Stimulated activated naive B cell treated with anti-CD40 and anti-IgM and Interleukin-4, amounts not matched to agents 10 μg/mL and 1 μg/mL and 100 μg/mL, for 72 hours (primary cell): ENCODE results near the gene RNASEL.

Experiments
- ATAC-seq, 2 donors: fragments of 150-1000 bp; cut with Tn5 transposase; replicated peaks; 2 replicates each; pipeline ENCODE4 v1.10.0; 2021; ENCODE audit warnings: moderate library complexity in 1 of 2
- DNase-seq: peaks from one replicate; pipeline ENCODE4 v3.0.0; 2021
- H3K27ac Mint-ChIP-seq: one replicate; pipeline ENCODE4 v1.8.0; 2022; ENCODE audit warnings: mild to moderate bottlenecking, mixed read lengths
- H3K27me3 Mint-ChIP-seq, 2 donors: one replicate each; pipeline ENCODE4 v1.8.0; 2022; ENCODE audit warnings: mixed read lengths in 2 of 2
- H3K36me3 Mint-ChIP-seq, 2 donors: one replicate each; pipeline ENCODE4 v1.8.0; 2022; ENCODE audit warnings: mixed read lengths in 2 of 2, mild to moderate bottlenecking in 1 of 2
- H3K4me1 Mint-ChIP-seq, 2 donors: one replicate each; pipeline ENCODE4 v1.8.0; 2022; ENCODE audit warnings: mixed read lengths in 2 of 2, mild to moderate bottlenecking in 1 of 2
- H3K4me3 Mint-ChIP-seq, 2 donors: one replicate each; pipeline ENCODE4 v1.8.0; 2022; ENCODE audit warnings: mild to moderate bottlenecking in 2 of 2, mixed read lengths in 2 of 2, moderate library complexity in 1 of 2
- H3K9me3 Mint-ChIP-seq, 2 donors: one replicate each; pipeline ENCODE4 v1.8.0; 2022; ENCODE audit warnings: mixed read lengths in 2 of 2, mild to moderate bottlenecking in 1 of 2

Gene RNASEL

DNA sequence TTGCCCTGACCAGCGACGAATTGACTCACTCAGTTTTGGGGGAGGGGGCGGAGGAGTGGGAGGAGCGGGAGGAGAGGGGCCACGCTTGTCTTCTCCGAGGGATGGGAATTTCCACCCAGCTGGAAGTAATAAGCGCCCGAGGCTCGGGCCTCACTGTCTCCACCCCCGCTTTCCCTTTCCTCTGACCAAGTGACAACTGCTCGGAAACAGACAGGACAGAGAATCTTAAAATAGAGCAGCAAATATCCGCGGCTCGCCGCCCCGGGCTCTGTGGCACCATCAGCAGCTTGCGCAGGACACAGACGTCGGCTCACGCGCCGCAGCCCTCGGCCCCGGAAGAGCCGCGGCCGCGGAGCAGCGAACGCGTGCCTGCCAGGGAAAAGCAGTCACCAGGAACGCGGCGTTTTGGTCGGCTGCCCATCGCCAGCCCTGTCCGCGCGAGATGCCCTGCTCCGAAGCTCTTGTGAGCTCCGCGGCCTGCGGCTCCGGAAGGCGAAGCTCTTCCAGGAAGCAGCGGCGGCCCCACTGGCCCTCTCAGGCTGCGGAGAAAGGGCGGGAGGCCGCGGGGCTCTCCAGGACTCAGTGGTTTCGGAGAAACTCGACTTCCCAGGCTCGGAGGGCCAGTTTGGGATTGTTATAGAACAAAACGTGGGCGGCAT is 25.9 kb upstream of the RNASEL start:
- H3K27me3 Mint-ChIP-seq, result peaks cover 33 to 68% of the 10 kb centered on the region in 2 donors
- peaks cover 44 to 51% of the 10 kb centered on the region in 2 donors for H3K4me1 Mint-ChIP-seq

DNA sequence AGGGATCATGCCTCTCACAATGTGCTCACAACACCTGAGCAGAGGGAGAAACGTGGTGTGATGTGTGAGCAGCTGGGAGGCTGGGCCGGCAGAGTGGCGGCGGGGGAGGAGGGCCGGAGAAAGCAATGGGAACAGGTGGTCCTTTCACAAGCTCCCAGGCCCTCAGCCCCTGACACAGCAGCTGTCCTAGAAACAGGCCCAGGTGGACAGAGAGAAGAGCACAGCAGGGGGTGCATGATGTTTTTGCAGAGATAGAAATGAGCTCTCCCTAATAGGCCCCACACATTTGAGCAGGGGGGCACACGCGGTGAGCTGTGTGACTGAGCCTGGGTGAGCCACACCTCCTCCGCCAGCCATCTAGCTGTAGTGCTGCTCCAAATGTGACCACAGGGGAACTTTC is 22.7 kb upstream of the RNASEL start:
- Mint-ChIP-seq H3K9me3 (no peaks in the 10 kb centered on the region), H3K27ac (no peak overlapping the region), H3K27me3 (peaks cover 37 to 54% of the 10 kb centered on the region in 2 donors), H3K36me3 (no peaks in the 10 kb centered on the region), H3K4me3 (no peak overlapping the region), H3K4me1 (peaks cover 33 to 37% of the 10 kb centered on the region in 2 donors)
- ATAC-seq, result no peak
- DNase-seq, result no peak

More for the DNA sequence above, 25.9 kb upstream of the RNASEL start:
- ATAC-seq (peak; percentile 69 to 71), DNase-seq (peak; percentile 64)
- Mint-ChIP-seq H3K9me3 (no peaks in the 10 kb centered on the region), H3K27ac (peak overlapping the region; percentile 94), H3K36me3 (no peaks in the 10 kb centered on the region), H3K4me3 (peak overlapping the region; percentile 82 to 88)

DNA sequence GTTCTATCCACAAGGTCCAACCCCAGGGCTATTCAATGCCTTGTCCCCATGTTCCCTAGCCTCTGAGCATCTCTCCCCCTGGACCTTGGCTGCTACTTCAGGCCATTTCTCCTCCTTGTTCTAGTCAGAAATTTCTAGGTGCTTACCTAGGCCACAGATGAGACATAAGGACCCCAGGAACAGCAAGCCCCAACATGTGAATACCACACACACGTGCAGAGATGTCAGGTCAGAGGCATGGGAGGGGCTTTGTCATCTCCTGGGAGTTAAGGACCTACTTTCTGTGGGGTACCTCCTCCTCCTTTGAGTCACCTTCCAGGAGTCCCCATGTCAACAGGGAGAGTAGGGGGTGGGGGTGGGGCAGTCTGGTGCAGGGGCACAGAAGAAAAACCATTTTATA is 22.3 kb upstream of the RNASEL start:
- DNase-seq (no peak), ATAC-seq (no peak)
- Mint-ChIP-seq H3K9me3 (no peaks in the 10 kb centered on the region), H3K4me1 (peaks cover 28 to 32% of the 10 kb centered on the region in 2 donors), H3K27me3 (peaks cover 37 to 51% of the 10 kb centered on the region in 2 donors), H3K36me3 (no peaks in the 10 kb centered on the region), H3K27ac (no peak overlapping the region), H3K4me3 (no peak overlapping the region)

DNA sequence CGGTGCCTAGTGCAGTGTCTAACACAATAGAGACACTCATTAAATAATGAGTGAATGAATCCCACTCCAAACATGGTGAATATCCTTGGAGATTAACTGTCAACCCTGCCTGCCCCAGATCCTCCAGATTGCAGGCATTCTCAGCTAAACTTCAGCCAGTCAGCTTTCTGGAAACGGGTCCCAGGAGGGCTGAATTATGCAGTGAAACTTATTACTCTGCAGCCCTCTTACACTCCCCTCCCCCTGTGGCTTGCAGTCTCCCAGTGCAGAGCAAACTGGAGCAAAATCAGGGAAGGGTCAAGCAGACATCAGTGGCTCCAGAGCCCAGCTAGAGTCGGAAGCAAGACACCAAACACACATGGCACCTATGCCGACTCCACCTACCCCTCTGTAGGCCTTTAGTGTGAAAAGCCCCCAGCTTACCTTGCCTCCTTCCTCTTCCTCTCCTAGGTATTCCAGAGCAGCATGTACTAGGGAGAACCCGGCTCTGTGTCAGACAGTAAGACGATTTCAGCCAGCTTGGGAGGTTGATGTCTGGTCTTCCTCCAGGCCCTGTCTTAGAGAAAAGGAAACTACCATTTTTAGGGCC is 21.6 kb upstream of the RNASEL start:
- Mint-ChIP-seq H3K4me3 (no peak overlapping the region), H3K36me3 (no peaks in the 10 kb centered on the region), H3K27me3 (peaks cover 37 to 51% of the 10 kb centered on the region in 2 donors), H3K27ac (no peak overlapping the region), H3K4me1 (peaks cover 23 to 26% of the 10 kb centered on the region in 2 donors), H3K9me3 (no peaks in the 10 kb centered on the region)
- no peak for DNase-seq
- no peak for ATAC-seq

DNA sequence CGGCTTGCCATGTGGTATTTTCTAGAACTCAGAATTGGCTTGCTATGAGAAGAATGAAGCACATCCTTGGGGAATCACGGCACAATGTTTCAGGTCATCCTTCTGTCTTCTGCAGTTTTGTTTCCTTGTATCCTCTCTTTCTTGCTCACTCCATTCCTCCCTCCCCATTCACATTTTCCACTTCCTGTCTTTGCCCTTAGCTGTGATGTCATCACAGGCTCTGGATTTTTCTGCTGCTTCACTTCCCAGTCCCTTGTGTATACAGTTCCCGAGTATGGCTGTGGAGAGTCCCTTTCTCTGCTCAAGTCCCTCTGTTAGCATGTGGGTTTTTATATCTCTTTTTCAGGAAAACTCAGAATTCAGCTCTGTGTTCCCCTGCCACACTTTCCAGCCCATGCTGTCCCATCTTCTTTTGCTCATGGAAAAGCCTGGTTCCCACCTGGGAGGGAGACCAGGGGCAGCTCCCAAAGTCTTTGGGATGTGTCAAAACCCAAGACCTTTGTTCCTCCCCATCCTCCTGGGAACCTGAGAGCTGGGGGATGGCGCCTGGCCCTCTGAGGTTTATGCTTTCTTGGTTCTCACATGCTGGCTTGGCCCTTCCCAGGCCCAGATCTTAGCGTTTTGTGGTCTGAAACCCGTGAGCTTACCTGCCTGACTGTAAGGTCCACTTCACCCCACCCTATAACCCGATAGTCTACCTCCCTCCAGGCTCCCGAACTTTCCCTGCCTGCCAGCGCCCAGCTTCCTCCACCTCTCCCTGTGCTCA is 20.0 kb upstream of the RNASEL start:
- no peaks in the 10 kb centered on the region for H3K9me3 Mint-ChIP-seq
- no peaks in the 10 kb centered on the region for H3K36me3 Mint-ChIP-seq
- no peak overlapping the region for H3K27ac Mint-ChIP-seq
- no peak overlapping the region for H3K4me3 Mint-ChIP-seq
- DNase-seq, result no peak
- H3K4me1 Mint-ChIP-seq, result peaks cover 11 to 15% of the 10 kb centered on the region in 2 donors
- ATAC-seq, result no peak
- H3K27me3 Mint-ChIP-seq, result peaks cover 38 to 48% of the 10 kb centered on the region in 2 donors

DNA sequence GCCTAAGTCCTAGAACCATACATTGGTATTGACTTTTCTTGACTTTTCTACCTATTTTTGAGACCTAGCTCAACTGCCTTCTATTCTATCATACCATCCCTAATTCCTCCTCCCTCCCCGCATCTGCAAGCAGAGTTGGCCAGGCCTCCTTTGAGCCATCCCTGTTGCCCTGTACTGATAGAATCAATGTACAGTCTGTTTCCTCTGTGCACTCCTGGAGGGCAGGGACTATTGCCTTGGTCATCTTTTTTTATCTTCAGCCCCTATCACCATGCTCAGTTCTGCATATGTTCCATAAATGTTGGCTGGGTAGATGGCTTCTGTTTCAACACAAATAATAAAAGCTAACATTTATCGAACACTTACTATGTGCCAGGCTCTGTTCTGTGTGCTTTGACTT is 19.2 kb upstream of the RNASEL start:
- no peak for DNase-seq
- no peak for ATAC-seq
- H3K4me1 Mint-ChIP-seq, result peaks cover 7 to 13% of the 10 kb centered on the region in 2 donors
- no peaks in the 10 kb centered on the region for H3K9me3 Mint-ChIP-seq
- no peak overlapping the region for H3K4me3 Mint-ChIP-seq
- H3K27me3 Mint-ChIP-seq, result peaks cover 31 to 40% of the 10 kb centered on the region in 2 donors
- H3K27ac Mint-ChIP-seq, result no peak overlapping the region
- H3K36me3 Mint-ChIP-seq, result peaks cover under 1 to 3% of the 10 kb centered on the region in 2 donors

DNA sequence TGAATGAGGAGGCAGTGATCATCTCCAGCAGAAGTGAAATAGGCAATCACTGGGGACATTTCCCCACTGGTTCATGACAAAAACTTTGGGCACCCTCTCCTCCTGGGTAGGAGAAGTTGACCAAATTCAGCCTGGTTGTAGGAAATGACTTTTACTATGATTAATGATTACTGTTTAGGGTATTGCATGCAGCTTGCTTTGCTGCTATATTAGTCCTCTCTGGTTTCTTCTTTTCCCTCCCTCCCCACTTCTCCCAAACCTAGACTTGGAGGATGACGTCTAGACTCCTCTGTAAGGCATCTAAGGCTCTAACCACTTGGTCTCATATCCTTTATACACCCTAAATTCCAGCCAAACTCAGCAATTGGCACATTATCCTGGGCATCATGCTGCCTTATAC is 18.5 kb upstream of the RNASEL start:
- Mint-ChIP-seq H3K36me3 (peaks cover 3% of the 10 kb centered on the region in 2 donors), H3K27me3 (peaks cover 26 to 34% of the 10 kb centered on the region in 2 donors), H3K4me1 (peaks cover 7 to 16% of the 10 kb centered on the region in 2 donors), H3K9me3 (no peaks in the 10 kb centered on the region), H3K27ac (no peak overlapping the region), H3K4me3 (no peak overlapping the region)
- no peak for DNase-seq
- no peak for ATAC-seq

DNA sequence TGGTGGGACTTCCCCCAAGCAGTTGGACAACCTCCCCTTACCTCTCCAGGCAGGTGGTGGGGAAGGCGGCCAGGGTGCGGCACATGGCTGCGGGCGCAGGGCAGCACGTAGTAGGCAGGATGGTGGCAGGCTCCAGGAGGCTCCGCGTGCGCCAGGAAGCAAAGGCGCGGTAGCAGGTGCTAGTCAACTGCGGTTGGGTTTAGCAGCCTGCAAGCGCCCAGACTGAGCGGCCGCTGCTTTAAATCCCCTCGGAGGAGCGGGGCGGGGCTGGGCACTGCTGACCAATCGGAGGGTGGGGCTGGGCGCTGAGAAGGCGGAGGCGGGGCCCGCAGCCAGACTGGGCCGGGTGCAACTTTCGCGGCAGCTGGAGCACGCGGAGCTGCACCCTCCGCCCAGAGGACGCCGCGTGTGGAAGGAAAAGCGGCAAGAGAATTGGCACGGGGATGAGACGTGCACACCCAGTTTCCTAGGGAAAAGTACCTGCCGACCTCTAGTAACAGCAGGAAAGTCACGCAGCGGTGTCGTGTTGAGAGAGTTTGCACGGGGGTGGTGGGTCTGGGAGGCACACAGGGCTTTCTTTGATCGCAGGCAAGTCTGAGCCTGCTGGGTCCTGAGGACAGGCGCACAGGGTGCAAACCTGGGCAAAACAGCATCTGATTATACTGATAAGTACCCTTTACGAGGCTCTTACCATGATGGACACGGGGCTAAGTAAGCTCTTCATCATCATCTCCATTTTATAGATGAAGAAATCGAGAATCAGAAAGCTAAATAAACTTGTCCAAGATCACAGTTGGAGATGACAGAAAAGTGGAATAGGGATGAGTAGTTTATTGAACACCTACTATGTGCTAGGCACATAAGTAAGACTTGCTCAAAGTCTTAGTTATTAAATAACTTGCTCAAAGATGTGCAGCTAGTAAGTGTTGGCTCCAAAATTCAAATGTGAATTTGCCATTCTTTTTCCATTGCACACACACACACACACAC is 15.4 kb upstream of the RNASEL start, which contains the start of gene RGS16:
RGS16 (minus strand) TSS at position 215 of the 990 bp plus-strand sequence; CDS start at position 85, 130 bp downstream.
- Mint-ChIP-seq H3K9me3 (no peaks in the 10 kb centered on the region), H3K27ac (peak within 1 kb of the TSS; percentile 92), H3K27me3 (peaks cover 5 to 8% of the 10 kb centered on the region in 2 donors), H3K4me3 (no peak within 1 kb of the TSS), H3K4me1 (peaks cover 13 to 14% of the 10 kb centered on the region in 2 donors), H3K36me3 (peaks cover 3 to 10% of the 10 kb centered on the region in 2 donors)
- DNase-seq, result peak; percentile 87
- ATAC-seq, result peak; percentile 93 to 97

DNA sequence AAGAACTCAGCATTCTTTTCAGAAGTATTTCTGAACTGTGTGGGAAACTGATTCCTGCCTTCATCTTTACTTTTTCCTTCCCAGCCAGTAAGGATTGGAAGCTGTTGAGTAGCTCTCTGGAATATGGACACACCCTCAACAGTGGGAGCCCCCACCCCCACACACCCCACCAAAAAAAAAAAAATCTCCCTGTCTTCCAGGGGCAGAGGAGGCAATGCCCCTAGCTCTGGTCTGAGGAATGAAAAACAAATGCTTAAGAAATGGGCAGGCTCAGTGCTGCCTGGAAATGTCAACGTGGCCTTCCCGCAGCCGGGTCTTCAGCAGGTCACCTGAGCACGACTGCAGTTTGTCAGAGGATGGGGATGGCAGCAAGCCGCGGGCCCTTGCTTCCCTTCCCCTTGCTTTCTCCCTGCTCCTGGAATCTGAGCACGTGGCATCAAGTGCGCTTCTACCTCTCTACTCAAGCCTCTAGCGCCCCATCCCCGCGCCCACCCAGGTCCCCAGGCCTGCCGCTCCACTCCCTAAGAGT is 14.7 kb upstream of the RNASEL start:
- peaks cover 3 to 11% of the 10 kb centered on the region in 2 donors for H3K36me3 Mint-ChIP-seq
- H3K4me1 Mint-ChIP-seq, result peaks cover 10 to 14% of the 10 kb centered on the region in 2 donors
- no peaks in the 10 kb centered on the region for H3K9me3 Mint-ChIP-seq
- DNase-seq (no peak), ATAC-seq (peak; percentile 17 to 18)
- no peak overlapping the region for H3K4me3 Mint-ChIP-seq
- H3K27ac Mint-ChIP-seq, result peak overlapping the region; percentile 92
- H3K27me3 Mint-ChIP-seq, result peaks cover 4 to 5% of the 10 kb centered on the region in 2 donors

DNA sequence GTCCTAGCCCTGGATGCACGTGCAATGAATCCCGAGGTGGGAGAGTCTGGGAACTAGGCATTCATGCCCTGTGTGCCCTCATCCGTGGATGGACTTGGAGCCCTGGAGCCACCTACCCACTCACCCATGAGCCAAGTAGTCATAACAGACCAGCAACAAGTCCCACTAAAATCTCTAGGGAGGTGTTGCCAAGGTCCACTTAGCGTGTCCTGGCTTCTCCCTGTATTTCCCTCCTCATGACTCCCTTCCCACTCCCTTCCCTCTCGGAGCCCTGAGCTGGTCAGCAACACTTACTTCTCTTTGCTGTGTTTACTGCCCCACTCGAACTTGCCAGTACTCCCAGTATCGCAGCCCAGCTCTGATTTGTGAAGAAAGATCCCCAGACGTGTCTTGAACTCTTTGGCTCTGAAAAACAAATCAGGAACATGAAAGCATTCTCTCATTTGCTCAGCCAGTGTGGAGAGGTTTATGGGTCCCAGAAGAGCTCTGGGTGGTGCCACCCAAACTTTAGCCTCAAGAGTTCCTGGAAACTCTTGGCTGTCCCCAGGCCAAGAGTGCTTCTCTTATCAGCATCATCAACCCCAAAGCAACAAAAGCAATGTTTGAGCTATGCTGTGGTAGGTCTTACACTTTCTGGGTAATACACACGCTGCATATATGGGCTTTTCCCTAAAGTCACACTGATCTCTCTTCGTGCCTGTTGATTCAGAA is 14.0 kb upstream of the RNASEL start:
- Mint-ChIP-seq H3K36me3 (peaks cover 3 to 11% of the 10 kb centered on the region in 2 donors), H3K27me3 (peaks cover 3 to 5% of the 10 kb centered on the region in 2 donors), H3K4me1 (peaks cover 10 to 20% of the 10 kb centered on the region in 2 donors), H3K9me3 (no peaks in the 10 kb centered on the region), H3K27ac (peak overlapping the region; percentile 92), H3K4me3 (no peak overlapping the region)
- ATAC-seq (peak; percentile 59 to 68), DNase-seq (peak; percentile 15)

DNA sequence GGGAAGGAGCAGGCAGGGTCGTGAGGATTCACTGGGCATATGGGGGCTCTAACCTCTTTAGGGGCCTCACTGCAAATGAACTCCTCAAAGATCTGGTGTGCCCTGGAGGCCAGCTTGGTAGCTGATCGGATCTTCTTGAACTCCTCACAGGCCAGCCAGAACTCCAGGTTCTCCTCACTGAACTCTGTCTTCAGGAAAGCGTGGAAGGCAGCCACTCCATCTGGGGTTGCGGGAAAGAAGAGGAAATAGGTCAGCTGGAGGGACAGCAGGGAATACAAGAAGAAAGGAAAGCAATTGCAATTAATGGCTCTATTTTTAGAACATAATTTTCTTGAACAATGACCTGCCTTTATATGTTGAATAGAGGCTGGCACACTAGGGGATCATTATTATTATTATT is 12.9 kb upstream of the RNASEL start:
- Mint-ChIP-seq H3K4me1 (peaks cover 7 to 14% of the 10 kb centered on the region in 2 donors), H3K9me3 (no peaks in the 10 kb centered on the region), H3K4me3 (no peak overlapping the region), H3K27me3 (peaks cover under 1 to 3% of the 10 kb centered on the region in 2 donors), H3K36me3 (peaks cover 3 to 11% of the 10 kb centered on the region in 2 donors), H3K27ac (no peak overlapping the region)
- ATAC-seq (no peak), DNase-seq (no peak)

DNA sequence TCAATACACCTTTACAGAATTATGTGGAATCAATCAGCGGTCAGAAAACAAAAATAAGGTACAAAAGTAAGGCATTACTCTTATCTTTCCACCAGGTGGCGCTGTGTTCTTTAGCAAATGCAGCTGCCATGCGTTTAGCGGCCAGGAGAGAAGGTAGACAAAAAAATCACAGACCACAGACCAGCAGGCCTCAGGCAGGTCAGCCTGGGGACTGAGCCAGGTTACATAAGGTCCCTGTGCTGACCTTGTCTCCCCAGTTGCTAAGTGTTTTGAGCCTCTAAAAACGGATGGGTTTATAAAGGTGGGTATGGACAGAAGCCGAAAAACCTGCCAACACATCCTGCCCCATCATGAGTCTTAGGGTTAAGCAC is 12.3 kb upstream of the RNASEL start:
- Mint-ChIP-seq H3K4me3 (no peak overlapping the region), H3K4me1 (peaks cover 7 to 13% of the 10 kb centered on the region in 2 donors), H3K27me3 (peaks cover 0 to 3% of the 10 kb centered on the region in 2 donors), H3K9me3 (no peaks in the 10 kb centered on the region), H3K36me3 (peaks cover 3 to 11% of the 10 kb centered on the region in 2 donors), H3K27ac (no peak overlapping the region)
- ATAC-seq, result peak in 1 of 2 donors; percentile 11
- DNase-seq, result peak; percentile 42
